ENCODE data around the gene KIAA1549. TPM values are rescaled to one million over a fixed set of nuclear protein-coding genes. Genes with fewer than 3 reads are reported as not detected.

KIAA1549 gene
- total and polyA plus RNA-seq, 10 of the 15 experiments (the other 5 are each of a cell fraction or from before 2014, with no cell fraction given), result 0.02 to 0.82 (median 0.22) TPM

- SMC1A ChIA-PET (ENCODE audit: uncharacterized antibody, unreplicated experiment), result no interaction called here
- in situ Hi-C loops (cut with MboI), result no loop called here
- Histone ChIP-seq H3K36me3 (ENCODE audit: control insufficient read depth in 2 of 2, insufficient read depth in 2 of 2, low read length in 1 of 2) (no peaks in the 10 kb centered on the region), H2AFZ (ENCODE audit: control insufficient read depth, low read depth, low read length) (no peak overlapping the region), H3K9ac (ENCODE audit: control insufficient read depth, insufficient read depth, low read length) (no peak overlapping the region), H3K27me3 (replicated peaks in 1 of 2; ENCODE audit: control insufficient read depth in 2 of 2, insufficient read depth in 2 of 2, low read length in 1 of 2) (no peaks in the 10 kb centered on the region; a peak in 1 of 4 replicates), H3K79me2 (ENCODE audit: control insufficient read depth, insufficient read depth, low read length) (no peaks in the 10 kb centered on the region), H3K27ac (ENCODE audit: control insufficient read depth, insufficient read depth) (no peak overlapping the region), H3K9me3 (replicated peaks; ENCODE audit: control insufficient read depth, insufficient read depth, low read length) (no peaks in the 10 kb centered on the region), H3K4me2 (ENCODE audit: control insufficient read depth, insufficient read depth) (no peak overlapping the region), H3K4me3 (no peak overlapping the region), H4K20me1 (ENCODE audit: control insufficient read depth, insufficient read depth) (no peaks in the 10 kb centered on the region), H3K4me1 (ENCODE audit: control insufficient read depth, insufficient read depth, low read length) (no peaks in the 10 kb centered on the region)
- no peak for FAIRE-seq
- RAD21 ChIA-PET (ENCODE audit: unreplicated experiment), result no interaction called here
- TF ChIP-seq FOS (IDR thresholded peaks at IDR 0.05; ENCODE audit: borderline replicate concordance, extremely low read depth, insufficient read length), result no peak
- no peak for TF ChIP-seq MYC (IDR thresholded peaks at IDR 0.05; ENCODE audit: insufficient read depth, insufficient read length, insufficient replicate concordance, low read length, severe bottlenecking)
- no peak for TF ChIP-seq MXI1 (IDR thresholded peaks at IDR 0.05; ENCODE audit: low read depth, low read length)
- TF ChIP-seq EGR1 (IDR thresholded peaks at IDR 0.05; ENCODE audit: borderline replicate concordance in 1 of 2, low read depth in 2 of 2, low read length in 2 of 2), result no peak
- TF ChIP-seq IRF3 (IDR thresholded peaks at IDR 0.05), result no peak
- no peak for TF ChIP-seq CTCF (IDR thresholded peaks at IDR 0.05 in 2 of 3, conservative IDR thresholded peaks at IDR 0.05 in 1 of 3; ENCODE audit: control insufficient read depth in 2 of 3, extremely low read depth in 1 of 3, insufficient read depth in 1 of 3, low read depth in 3 of 3, low read length in 3 of 3)
- no peak for TF ChIP-seq USF1 (IDR thresholded peaks at IDR 0.05; ENCODE audit: borderline replicate concordance, extremely low read length, insufficient read depth, low read depth, low read length)
- no peak for TF ChIP-seq ZNF274 (IDR thresholded peaks at IDR 0.05; ENCODE audit: insufficient read depth, insufficient read length)
- no peak for TF ChIP-seq TAF1 (IDR thresholded peaks at IDR 0.05; ENCODE audit: borderline replicate concordance, low read depth, low read length)
- no peak for TF ChIP-seq DPF2 (IDR thresholded peaks at IDR 0.05)
- TF ChIP-seq ZZZ3 (IDR thresholded peaks at IDR 0.05; ENCODE audit: control insufficient read depth, insufficient read length, low read depth), result no peak
- no peak for TF ChIP-seq ASH2L (IDR thresholded peaks at IDR 0.05; ENCODE audit: borderline replicate concordance, low read depth)
- TF ChIP-seq RUNX3 (IDR thresholded peaks at IDR 0.05; ENCODE audit: low read length), result no peak
- no peak for TF ChIP-seq TCF7 (IDR thresholded peaks at IDR 0.05; ENCODE audit: borderline replicate concordance)
- no peak for TF ChIP-seq ZBTB40 (IDR thresholded peaks at IDR 0.05; ENCODE audit: borderline replicate concordance)
- TF ChIP-seq MYB (IDR thresholded peaks at IDR 0.05; ENCODE audit: borderline replicate concordance, low read depth, low read length), result no peak
- no peak for ATAC-seq
- 42% methylated on average over 4 of the region's 4 CpGs for WGBS (ENCODE audit: insufficient coverage, insufficient replicate concordance, low lambda C conversion rate, missing lambda C conversion rate)
- POLR2A ChIA-PET, result no interaction called here
- intact Hi-C loops (cut with micrococcal nuclease; ENCODE audit: unreplicated experiment), result no loop called here
- CTCF ChIA-PET, result no interaction called here
- DNase-seq (ENCODE audit: low read depth, low spot score), result no peak
- BruUV-seq (replicated peaks), result no TSS peak
Measured at GRCh38 chr7:138784692-138785091, 196.5 kb downstream of the KIAA1549 start.
